Fibroblast of lung (primary cell): ENCODE results near the gene ACTN1.

Source experiments
- EZH2 ChIP-seq: IDR thresholded peaks from 2 replicates; pipeline ENCODE4 v1.5.1; 2012; ENCODE audit warnings: low read length, control low read depth, mild to moderate bottlenecking; ENCODE audit errors: missing control alignments
- TF ChIP-seq, protein P1 (sequence below), 2 donors: IDR thresholded peaks in 1 of 2; conservative IDR thresholded peaks in 1 of 2; 1 replicate in 1 of 2; 2 replicates in 1 of 2; pipeline ENCODE4 v1.5.1; 2011 to 2012; ENCODE audit warnings: low read length in 2 of 2, control low read depth in 1 of 2, inconsistent platforms in 1 of 2, low read depth in 1 of 2, mild to moderate bottlenecking in 1 of 2

DNA sequence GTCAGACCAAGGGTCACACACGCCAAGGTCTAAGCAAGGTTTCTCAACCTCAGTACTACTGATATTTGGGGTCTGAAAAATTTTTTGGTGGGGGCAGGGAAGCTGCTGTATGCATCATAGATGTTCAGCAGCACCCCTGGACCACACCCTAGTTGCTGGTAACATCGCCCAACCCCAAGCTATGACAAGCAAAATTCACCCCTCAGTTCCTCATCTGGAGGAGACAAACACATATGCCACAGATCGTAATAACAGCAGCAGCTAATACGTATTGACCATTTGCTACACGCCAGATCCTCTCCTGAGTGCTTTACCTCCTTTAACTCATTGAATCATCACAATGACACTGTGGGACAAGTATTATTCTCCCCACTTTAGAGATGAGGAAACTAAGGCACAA, 46.4 kb downstream of the ACTN1 start:
- TF ChIP-seq, protein P1, sequence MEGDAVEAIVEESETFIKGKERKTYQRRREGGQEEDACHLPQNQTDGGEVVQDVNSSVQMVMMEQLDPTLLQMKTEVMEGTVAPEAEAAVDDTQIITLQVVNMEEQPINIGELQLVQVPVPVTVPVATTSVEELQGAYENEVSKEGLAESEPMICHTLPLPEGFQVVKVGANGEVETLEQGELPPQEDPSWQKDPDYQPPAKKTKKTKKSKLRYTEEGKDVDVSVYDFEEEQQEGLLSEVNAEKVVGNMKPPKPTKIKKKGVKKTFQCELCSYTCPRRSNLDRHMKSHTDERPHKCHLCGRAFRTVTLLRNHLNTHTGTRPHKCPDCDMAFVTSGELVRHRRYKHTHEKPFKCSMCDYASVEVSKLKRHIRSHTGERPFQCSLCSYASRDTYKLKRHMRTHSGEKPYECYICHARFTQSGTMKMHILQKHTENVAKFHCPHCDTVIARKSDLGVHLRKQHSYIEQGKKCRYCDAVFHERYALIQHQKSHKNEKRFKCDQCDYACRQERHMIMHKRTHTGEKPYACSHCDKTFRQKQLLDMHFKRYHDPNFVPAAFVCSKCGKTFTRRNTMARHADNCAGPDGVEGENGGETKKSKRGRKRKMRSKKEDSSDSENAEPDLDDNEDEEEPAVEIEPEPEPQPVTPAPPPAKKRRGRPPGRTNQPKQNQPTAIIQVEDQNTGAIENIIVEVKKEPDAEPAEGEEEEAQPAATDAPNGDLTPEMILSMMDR (conservative IDR thresholded peaks at IDR 0.05 in 1 of 2, IDR thresholded peaks at IDR 0.05 in 1 of 2; ENCODE audit: low read depth in 1 of 2, low read length in 2 of 2), result no peak
- no peak for TF ChIP-seq EZH2
